BJ (cell line): ENCODE measurements around the gene SMIM38. TPM values are rescaled to one million over a fixed set of nuclear protein-coding genes. Genes with fewer than 3 reads are reported as not detected.

Experiments
- CTCF ChIA-PET: fragments of 350-600 bp; formaldehyde crosslinking; extraction: SDS; loops from one replicate; lab custom pipeline; 2021; ENCODE audit warnings: antibody characterized with exemption, inconsistent platforms; lab: Yijun Ruan, JAX
- POLR2A ChIA-PET: fragments of 300-600 bp; sonication (Branson Sonifier 250); formaldehyde crosslinking; extraction: SDS; loops from one replicate; lab custom pipeline; 2021; ENCODE audit warnings: antibody characterized with exemption; lab: Charles Lee
- DNase-seq: peaks from one replicate; pipeline ENCODE4 v3.0.0-alpha.2; 2011; ENCODE audit warnings: low read depth
- H3K27me3 ChIP-seq: 2 replicates; pipeline ENCODE4 v1.6.0; 2011; ENCODE audit warnings: low read length; ENCODE audit not compliant: control insufficient read depth, insufficient read depth
- H3K36me3 ChIP-seq: 2 replicates; pipeline ENCODE4 v1.5.1; 2011; ENCODE audit warnings: low read length; ENCODE audit not compliant: control insufficient read depth, insufficient read depth
- H3K4me3 ChIP-seq: 2 replicates; pipeline ENCODE4 v1.5.1; 2011; ENCODE audit warnings: low read depth, mild to moderate bottlenecking, control low read depth, low read length
- CTCF ChIP-seq: IDR thresholded peaks from 2 replicates; pipeline ENCODE4 v1.5.1; 2011; ENCODE audit warnings: low read depth, mild to moderate bottlenecking, control low read depth, inconsistent platforms, low read length, moderate library complexity; ENCODE audit not compliant: insufficient read depth
- polyA plus RNA-seq: library from polyadenylated mRNA; depleted of rRNA; stranded (reverse); fragments of >200 nt; gene quantifications from 2 replicates; pipeline ENCODE4 v1.2.3, GENCODE V29; 2011

SMIM38 gene
- polyA plus RNA-seq, 1 experiment: 0.09 TPM

GRCh38 chr11:69156673-69157155 lies 979 bp downstream of the SMIM38 start:
- Histone ChIP-seq H3K4me3 (no peak overlapping the region), H3K36me3 (no peaks in the 10 kb centered on the region), H3K27me3 (no peaks in the 10 kb centered on the region)
- no peak for TF ChIP-seq CTCF
- ChIA-PET POLR2A (no interaction called here), CTCF (interaction anchor here (0.9 to 1.3 kb wide), 4 partner anchors 10 to 488 kb away, joined by 3 to 6 read pairs (median 3); no protein-coding TSS in a partner anchor)
- no peak for DNase-seq

GRCh38 chr11:69157156-69157821 lies 1.6 kb downstream of the SMIM38 start:
- CTCF ChIA-PET: interaction anchor here (0.7 to 1.3 kb wide), 6 partner anchors 10 to 487 kb away, joined by 3 to 6 read pairs (median 3); no protein-coding TSS in a partner anchor

GRCh38 chr11:69157822-69158231 lies 2.1 kb downstream of the SMIM38 start:
- CTCF ChIA-PET: interaction anchor here (0.7 to 1.3 kb wide), 2 partner anchors 9 to 135 kb away, joined by 3 to 5 read pairs; no protein-coding TSS in a partner anchor
- no peak for TF ChIP-seq CTCF
- Histone ChIP-seq H3K27me3 (no peaks in the 10 kb centered on the region), H3K36me3 (no peaks in the 10 kb centered on the region), H3K4me3 (no peak overlapping the region)
- POLR2A ChIA-PET: no interaction called here
- no peak for DNase-seq

More at GRCh38 chr11:69157156-69157821, 1.6 kb downstream of the SMIM38 start:
- TF ChIP-seq CTCF: no peak
- Histone ChIP-seq H3K27me3 (no peaks in the 10 kb centered on the region), H3K4me3 (no peak overlapping the region), H3K36me3 (no peaks in the 10 kb centered on the region)
- no peak for DNase-seq
- POLR2A ChIA-PET: no interaction called here

- H3K36me3 ChIP-seq: no peaks in the 10 kb centered on the region
- no peak for DNase-seq
- TF ChIP-seq CTCF: no peak
- POLR2A ChIA-PET: no interaction called here
- CTCF ChIA-PET: interaction anchor here (1.3 kb wide), 1 partner anchor 9 kb away, joined by 5 read pairs; no protein-coding TSS in a partner anchor
- H3K27me3 ChIP-seq: no peaks in the 10 kb centered on the region
- H3K4me3 ChIP-seq: no peak overlapping the region
These were observed 2.8 kb downstream of the SMIM38 start for GRCh38 chr11:69158301-69159149.
